Body of pancreas (tissue), 4 donors: ENCODE data around the gene FLT1.

Source experiments
- POLR2A ChIP-seq, 3 donors: fragments of 450-650 bp; IDR thresholded peaks; one replicate each; pipeline ENCODE4 v1.6.1; 2016; ENCODE audit warnings: antibody characterized with exemption in 3 of 3, mild to moderate bottlenecking in 2 of 3
- TF ChIP-seq, protein P1 (sequence below), 7 experiments: fragments of 450-650 bp in 4 of 7; fragments of 200-600 bp in 3 of 7; sonication (generic) in 3 of 7; IDR thresholded peaks; one replicate each; pipeline ENCODE4 v1.5.1; 2016 to 2019; ENCODE audit warnings: antibody characterized with exemption in 7 of 7

DNA sequence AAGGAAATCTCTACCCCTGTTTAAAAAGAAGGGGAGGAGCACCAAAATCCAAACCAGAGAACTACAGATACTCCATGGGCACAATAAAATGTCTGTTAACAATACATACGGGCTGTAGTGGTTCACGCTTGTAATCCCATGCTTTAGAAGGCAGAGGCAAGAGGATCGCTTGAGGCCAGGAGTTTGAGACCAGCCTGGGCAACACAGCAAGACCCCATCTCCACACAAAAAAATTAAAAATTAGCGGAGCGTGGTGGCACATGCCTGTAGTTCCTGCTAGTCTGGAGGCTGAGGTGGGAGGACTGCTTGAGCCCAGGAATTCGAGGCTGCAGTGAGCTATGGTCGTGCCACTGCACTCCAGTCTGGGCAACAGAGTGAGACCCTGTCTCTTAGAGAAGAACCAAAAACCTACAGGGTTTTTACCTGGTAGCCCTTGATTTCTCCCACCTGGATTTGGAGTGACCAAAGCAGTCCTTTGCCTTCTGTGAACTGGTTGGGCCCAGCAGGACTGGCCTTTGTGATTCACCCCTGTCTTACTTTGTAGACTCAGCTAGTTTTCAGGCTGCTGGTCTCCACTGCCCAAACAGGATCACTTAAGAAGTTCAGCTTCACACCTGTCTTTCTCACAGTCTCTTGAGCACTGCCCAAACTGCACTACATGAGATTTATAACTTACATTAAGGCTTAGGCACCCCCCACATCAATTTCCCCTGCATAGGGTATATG is 38.7 kb upstream of the FLT1 start:
- TF ChIP-seq, protein P1, sequence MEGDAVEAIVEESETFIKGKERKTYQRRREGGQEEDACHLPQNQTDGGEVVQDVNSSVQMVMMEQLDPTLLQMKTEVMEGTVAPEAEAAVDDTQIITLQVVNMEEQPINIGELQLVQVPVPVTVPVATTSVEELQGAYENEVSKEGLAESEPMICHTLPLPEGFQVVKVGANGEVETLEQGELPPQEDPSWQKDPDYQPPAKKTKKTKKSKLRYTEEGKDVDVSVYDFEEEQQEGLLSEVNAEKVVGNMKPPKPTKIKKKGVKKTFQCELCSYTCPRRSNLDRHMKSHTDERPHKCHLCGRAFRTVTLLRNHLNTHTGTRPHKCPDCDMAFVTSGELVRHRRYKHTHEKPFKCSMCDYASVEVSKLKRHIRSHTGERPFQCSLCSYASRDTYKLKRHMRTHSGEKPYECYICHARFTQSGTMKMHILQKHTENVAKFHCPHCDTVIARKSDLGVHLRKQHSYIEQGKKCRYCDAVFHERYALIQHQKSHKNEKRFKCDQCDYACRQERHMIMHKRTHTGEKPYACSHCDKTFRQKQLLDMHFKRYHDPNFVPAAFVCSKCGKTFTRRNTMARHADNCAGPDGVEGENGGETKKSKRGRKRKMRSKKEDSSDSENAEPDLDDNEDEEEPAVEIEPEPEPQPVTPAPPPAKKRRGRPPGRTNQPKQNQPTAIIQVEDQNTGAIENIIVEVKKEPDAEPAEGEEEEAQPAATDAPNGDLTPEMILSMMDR (IDR thresholded peaks at IDR 0.05) = no peak
- no peak for TF ChIP-seq POLR2A (IDR thresholded peaks at IDR 0.05)
